GM15510 (cell line): Measurements from ENCODE around the gene LBX1.

Source experiments
- POLR2A ChIP-seq: IDR thresholded peaks from 3 replicates; pipeline ENCODE4 v1.6.1; 2011; ENCODE audit warnings: borderline replicate concordance; ENCODE audit not compliant: insufficient read length; ENCODE audit errors: extremely low read depth

LBX1 gene, protein sequence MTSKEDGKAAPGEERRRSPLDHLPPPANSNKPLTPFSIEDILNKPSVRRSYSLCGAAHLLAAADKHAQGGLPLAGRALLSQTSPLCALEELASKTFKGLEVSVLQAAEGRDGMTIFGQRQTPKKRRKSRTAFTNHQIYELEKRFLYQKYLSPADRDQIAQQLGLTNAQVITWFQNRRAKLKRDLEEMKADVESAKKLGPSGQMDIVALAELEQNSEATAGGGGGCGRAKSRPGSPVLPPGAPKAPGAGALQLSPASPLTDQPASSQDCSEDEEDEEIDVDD

DNA sequence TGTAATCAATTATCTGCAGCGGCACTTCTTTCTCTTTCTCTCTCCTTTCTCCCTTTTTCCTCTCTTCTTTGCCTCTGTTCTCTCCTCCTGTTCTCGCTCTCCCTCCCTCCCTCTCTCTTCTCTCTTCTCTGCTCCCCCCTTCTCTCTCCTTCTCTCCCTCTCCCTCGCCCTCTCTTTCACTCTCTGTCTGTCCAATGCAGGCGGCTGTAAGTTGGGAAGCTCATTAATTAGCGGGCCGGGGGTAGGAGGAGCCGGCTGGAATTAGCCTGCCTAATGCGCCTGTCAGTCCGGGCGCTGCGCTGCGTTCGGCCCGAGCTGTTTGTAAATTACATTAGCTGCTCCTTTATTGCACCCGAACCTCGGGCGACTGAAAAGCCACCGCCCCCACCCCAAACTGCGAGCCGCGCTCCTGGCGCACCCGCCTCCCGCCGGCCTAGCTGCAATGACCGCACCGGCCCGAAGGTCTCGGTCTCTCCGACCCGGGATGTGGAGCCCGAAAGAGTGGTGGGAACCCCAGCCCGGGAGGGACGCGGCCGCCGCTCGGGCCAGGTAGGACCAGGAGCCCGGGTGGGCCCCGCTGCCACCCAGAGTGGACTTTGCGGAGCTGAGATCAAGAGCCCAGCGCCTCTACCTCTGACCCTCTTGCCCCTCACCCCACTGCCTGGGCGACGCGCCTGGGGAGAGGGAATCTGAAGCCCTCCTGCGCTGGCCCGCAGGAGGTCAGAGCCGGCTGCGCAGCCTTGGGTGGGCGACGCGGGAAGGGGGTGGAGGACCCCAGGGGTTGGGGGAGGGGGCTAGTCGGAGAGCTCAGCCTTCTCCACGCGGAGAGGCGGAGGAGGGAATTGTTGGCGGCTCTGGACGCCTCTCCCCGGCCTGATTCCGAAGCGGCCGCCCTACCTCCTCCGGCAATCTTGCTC is at the start of gene LBX1:
Gene LBX1 (minus strand): TSS at position 198 of the 917 bp plus-strand sequence. CDS start 648 bp downstream, outside the sequence.
- TF ChIP-seq POLR2A = no peak

DNA sequence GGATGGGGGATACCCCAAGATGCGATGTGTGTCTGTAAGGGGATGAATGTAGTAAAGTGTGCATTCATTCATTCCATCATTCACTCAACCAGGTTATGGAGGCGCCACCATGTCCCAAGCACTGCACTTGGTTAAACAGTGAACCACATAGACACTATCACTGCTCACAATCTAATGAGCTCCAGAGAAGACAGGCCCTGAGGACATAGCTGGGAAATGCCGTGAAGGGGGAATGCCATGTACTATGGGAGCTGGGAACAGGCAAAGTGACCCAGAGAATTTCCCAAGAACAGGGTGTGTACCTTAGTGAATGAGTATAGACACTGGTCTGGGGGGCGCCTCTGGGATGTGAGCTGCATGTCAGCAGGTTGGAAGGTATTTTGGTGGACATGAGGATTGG is 44.5 kb upstream of the LBX1 start:
- TF ChIP-seq POLR2A = no peak

DNA sequence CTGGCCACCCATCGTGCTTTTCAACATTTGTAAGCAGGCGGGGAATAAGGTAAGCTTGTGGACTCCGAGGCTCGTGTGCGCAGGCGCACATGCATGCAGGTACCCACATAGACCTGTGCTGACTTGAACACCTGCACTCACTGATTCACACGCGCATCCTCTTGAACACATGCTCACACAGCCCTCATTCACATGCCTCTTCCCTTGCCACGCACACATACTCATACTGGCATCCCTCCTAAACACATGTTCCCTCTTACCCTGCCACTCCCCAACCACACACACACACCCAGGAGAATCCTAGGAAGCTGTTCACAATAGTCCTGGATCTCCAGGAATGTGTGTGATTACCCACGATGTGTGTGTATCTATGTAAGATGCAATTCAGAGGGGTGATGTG is 44.1 kb upstream of the LBX1 start:
- no peak for TF ChIP-seq POLR2A

DNA sequence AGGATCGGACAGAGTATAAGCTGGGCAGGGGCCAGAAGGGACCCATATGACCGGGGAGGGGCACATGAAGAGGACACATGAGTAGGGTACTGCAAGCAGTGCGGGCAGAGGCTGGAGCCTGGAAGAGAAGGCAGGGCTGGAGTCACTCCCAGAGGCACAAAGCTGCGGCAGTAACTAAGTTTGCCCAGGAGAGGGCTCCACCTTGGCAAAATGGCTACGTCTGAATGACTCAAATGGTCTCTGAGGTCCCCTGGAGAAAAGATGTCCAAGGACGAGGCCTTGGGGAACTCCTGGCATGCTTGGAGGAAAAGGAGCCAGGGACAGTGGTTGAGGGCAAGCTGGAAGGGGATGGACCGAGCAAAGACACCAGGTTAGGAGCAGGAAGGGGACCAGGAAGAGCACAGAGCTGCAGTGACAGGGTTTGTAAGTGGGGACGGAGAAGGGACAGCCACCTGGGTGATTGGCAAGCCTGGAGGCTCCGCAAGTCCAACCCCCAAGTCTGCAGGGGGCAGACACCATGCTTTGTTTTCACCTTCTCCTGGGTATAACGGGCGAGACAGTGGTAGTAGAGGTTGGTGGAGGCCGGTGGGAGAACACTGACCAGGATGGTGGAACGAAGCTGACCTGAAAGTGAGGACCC is 43.1 kb upstream of the LBX1 start:
- TF ChIP-seq POLR2A = no peak

DNA sequence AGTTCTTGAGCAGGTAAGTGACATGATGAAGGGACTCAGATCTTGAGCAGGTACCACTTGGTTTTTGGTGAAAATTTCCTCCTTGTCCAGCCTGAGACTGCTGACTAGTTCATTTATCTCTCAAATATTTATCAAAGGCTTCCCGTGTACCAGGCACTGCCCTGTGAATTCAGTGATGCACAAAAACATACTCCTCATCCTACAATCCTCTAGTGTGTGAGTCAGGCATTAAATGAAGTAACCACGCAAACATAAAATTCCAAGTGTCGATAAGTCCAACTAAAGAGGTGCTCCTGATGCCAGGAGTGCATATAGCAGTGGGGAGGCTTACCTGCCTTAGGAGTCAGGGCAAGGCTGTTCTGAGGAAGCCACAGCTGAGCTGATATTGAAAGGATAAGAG is 41.5 kb upstream of the LBX1 start:
- no peak for TF ChIP-seq POLR2A

DNA sequence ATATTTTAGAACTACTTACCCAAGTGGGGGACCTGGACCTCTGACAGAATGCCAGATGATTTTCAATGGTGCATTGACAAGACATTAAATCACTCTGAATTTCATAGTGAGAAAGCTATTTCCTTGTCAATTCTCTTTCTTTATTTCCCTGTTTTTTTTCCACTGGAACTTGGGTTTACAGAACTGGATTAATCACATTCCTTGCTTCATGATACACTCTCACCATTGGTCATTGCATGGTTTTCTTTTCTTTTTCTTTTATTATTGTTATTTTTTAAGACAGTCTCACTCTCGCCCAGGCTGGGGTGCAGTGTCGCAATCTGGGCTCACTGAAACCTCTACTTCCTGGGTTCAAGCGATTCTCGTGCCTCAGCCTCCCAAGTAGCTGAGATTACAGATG is 38.5 kb upstream of the LBX1 start:
- no peak for TF ChIP-seq POLR2A

DNA sequence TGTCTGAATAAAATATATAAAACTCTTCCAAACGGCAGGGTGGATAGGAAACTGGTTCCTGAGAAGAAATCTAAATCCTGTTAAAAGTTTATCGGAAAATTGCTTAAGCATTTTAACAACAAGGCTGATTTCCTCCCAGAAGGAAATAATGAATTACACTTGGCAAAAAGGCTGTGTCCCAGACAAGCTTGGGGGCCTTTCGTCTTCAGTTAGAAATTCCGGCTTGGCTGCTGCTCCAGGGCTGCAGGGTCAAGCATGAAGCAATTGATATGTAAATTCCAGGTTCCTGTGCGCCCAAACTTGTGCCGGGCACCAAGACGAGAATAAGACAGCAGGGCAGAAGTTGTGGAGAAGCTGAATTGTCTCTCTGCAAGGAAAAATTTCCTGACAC is 38.0 kb upstream of the LBX1 start:
- no peak for TF ChIP-seq POLR2A

DNA sequence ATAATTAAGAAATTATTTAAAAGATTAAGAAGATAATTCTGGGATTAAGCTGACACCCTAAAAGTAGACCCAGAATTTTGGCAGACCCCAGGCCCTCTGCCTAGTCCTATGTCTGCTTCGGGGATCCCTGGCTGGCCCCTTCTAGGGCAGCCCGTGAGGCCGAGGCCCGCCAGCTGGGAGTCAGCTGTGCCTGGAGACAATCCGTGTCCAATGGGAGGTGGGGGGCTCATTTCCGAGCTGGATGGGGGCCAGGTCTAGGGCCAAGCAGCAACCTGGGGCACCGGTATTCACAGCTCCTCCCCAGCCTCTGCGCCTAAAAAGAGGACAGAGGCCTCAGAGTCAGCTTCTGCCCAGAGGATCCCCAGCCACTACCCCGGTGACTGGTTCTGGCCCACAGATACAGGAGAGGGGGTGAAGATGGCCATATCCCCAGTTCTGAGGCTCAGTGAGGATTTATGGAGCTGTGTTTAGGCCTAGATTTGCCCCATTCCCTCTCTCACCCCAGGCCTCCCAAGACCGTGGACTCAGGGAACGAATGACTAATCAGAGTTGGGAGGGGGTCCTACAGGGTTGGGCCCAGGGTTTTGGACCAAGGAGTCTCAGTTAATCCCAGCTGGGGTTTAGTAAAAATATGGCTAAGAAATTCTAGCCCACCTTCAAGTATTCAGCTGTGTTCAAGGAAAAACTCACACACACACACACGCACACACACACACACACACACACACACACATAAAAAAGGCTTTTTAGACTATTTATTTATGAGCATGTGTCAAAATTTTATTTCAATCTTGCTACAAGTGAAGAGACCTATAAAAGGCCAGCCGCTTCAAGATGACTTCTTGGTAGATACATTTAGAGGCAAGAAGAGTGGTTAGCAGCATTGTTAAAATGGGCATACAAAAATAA is 37.4 kb upstream of the LBX1 start:
- TF ChIP-seq POLR2A = no peak

DNA sequence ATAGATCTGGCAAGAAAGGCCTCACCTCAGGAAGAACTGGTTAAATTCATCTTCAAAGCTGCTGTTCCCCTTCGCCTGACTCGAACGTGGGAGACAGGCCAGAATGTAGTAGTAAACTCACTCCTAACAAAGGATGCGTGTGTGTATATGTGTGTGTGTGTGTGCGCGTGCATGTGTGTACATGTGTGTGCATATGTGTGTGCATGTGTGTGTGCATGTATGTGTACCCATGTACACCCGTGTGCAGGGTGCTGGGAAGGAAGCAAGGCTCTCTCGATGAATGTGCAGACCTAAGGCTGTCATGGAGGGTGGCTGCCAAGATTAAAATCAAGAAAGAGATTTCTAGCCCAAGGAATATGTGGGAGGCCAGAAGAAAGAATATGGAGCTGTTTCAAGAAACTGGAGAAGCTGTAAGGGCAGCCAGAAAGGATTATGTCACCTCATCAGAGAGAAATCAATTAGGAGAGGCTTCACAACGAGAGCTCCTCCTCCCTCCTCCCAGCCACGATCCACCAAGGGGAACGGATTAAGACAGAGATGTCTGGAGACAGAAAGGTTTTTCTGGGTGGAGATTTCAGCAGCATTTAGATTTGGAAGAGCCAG is 34.0 kb upstream of the LBX1 start:
- no peak for TF ChIP-seq POLR2A

DNA sequence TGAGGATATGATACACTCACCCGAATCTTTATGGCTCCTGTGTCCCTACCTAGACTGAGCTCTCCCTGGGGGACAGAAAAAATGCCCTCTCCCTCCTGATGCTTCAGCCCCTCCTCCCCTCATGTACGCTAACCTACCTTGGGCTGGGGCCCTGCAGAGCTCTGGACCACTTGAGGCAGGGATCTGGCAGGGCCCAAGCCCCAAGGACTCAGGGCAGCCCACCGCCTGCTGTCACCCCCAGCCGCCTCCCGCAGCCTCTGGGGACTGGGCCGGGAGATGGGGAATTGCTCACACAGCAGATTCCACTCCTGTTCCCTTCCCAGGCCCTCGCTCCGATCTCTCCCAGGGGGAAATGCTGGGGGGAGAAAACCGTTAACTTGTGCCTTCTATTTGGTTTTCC is 32.9 kb upstream of the LBX1 start:
- TF ChIP-seq POLR2A = no peak

DNA sequence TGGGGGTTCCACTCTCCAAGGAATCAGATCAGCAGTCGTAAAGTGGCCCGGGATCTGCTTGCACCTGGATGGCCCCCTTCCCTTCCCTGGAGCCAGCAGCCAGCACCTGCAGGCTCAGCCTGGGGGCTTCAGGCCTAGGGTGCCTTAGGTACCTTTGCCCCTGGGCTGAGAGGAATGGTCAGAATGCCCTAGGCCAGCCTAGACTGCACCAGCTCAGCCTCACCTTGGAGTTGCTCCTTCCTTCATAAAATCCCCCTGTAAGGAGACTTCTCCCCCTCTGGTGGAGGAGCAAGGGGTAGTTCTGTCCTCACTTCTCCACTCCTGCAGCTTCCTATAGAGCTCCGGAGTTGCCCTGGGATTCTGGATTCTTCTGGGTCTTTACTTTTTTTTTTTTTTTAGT is 32.4 kb upstream of the LBX1 start:
- TF ChIP-seq POLR2A = no peak

DNA sequence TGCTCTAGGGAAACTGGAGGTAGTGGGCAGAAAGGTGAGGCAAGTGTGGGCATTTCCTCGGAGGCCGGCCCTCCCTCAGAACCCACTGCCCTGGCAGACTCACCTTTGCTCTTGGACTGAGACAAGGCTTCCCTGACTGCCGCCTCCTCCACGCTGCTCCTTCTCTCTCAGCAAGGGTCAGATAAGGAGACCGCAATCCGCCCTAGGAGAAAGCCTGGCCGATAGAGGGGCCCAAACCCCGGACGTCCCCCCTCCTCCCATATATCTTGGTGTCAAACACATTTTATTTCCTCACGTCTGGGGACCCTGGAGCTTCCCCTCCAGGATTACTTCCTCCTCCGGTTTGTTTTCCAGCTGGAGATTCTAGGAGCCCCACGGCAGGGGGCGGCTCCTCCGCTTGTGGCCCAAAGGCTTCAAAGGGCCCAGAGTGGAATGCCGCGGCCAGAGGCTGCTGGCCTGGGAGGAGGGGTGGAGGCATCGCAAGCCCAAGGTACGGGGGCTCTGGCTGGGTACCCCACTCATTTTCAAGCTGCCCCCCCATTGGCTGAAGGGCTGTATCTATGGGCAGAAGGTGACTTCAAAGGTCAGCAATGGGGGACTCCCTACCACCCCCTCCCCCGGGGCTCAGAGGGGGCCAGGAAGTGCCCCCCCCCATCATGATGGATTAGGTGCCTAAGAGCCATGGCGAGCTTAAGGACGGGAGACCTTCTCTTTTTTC is 31.7 kb upstream of the LBX1 start:
- no peak for TF ChIP-seq POLR2A

DNA sequence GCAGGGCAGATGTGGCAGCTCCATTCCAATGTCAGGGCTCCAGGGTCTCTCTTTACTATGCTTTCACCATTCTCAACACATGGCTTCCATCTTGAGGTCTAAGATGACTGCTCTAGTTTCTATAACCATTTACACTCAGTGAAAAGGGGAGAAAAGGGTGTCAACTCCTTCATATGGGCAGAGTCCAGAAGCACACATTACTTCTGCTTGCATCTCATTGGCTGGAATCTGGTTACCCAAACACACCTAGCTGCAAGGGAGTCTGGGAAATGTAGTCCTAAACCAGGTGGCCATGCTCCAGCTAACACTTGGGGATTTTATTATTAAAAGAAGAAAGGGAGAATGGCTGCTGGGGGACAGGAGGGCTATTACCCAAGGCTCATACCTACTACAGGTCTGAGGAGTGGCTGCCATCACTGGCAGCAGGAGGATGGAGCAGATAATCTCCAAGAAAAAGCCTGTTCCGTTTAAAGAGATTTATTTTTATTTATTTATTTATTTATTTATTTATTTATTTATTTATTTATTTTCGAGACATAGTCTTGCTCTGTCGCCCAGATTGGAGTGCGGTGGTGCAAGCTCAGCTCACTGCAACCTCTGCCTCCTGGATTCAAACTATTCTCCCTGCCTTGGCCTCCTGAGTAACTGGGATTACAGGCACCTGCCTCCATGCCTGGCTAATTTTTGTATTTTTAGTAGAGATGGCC is 29.1 kb upstream of the LBX1 start:
- no peak for TF ChIP-seq POLR2A
